Cerebellar nuclear complex (tissue), 1 donor: Measurements from ENCODE around the gene TTLL11.
"Not testable (repeated sequence)": the region's sequence is repeated elsewhere in the genome, so short reads cannot be mapped to it uniquely, and the experiment has no call there.

Experiments used
- DNase-seq, 2 experiments: peaks; one replicate each; lab custom pipeline; 2025; lab: John Stamatoyannopoulos, UW

TTLL11 gene

GRCh38 chr9:122085260-122085659 is 7.8 kb downstream of the TTLL11 start:
- no peak for DNase-seq

DNA sequence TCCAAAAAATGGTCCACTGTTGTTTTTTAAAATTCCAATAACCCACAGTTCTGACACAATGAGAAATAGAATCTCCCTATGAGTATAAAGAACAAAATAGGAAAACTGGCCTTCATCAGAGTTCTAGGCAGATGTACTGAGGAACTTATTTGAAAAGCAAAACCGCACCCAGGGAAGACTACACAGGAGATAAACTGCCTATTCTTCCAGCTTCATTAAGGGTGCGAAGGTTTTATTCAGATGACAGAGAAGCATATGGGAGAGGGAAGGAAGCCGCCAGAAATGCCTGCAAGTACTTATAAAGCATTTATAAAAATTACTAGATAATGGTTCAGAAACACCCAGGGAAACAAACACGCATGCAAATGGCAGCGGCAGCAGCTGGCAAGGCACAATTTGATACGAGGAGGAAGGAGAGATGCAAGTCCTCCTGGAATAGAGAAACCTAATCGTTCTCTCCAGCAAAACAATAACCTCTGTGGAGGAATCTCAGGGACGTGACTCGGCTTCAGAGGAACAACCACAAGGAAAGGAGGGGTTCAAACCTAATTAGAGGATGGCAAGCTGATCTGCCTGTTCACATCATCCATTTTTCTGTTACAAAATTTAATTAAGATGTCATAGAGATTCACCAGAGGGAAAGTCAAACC is 9.0 kb downstream of the TTLL11 start:
- DNase-seq: no peak

DNA sequence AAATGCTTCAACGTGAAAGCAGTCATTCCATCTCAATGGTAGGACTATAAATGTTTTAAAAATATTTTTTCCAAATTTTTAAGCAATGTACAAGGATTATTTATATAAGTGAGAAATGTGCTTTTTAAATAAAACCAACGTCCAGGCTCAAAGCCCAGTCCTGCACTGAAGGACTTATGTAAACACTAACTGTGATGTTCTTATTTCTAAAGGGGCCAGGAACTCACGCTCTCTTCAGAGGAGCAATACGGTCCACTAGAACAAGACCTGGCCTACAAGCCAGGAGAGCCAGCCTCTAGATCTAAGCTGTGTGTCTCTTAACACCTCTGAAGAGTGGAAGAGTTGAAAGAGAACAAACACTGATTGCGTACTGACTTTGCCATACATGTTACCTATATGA is 12.1 kb downstream of the TTLL11 start:
- no peak for DNase-seq

DNA sequence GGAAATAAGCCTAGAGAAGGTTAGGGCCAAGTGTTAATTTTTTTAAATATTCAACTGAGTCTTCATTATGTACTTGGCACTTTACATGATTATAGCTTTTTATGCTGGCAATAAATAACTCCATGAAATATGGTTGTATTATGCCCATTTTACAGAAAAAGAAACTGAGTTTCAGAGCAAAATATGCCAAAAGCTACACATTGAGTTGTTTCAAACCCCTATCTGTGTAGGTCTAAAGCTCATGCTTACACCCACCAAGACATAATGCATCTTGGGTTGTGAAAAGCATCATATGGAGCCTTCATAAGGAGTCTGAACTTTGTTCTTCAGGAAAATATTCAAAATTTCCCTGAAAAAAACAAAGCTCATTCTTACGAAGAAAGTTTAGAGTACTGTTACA is 14.6 kb downstream of the TTLL11 start:
- DNase-seq: no peak

DNA sequence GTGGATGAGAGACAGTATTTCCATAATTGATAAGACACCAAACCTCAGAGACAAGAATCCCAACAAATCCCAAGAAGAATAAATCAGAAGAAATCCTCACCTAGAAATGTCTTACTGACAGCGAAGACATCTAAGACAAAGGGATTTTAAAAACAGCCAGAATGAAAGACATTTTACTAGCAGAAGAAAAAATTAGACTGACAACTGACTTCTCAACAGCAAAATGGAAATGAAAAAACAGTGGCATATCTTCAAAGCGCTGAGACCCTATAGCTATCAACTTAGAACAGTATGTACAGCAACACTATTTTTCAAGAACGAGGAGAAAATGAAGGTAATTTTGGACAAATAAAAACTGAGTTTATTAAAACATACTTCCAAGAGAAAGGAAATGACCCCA is 16.3 kb downstream of the TTLL11 start:
- no peak for DNase-seq

- DNase-seq: no peak
These were observed 17.0 kb downstream of the TTLL11 start for GRCh38 chr9:122076117-122076516.

- no peak for DNase-seq
These were observed 17.7 kb downstream of the TTLL11 start for GRCh38 chr9:122075135-122076030.

- no peak for DNase-seq
These were observed 21.4 kb downstream of the TTLL11 start for GRCh38 chr9:122071715-122072114.

DNA sequence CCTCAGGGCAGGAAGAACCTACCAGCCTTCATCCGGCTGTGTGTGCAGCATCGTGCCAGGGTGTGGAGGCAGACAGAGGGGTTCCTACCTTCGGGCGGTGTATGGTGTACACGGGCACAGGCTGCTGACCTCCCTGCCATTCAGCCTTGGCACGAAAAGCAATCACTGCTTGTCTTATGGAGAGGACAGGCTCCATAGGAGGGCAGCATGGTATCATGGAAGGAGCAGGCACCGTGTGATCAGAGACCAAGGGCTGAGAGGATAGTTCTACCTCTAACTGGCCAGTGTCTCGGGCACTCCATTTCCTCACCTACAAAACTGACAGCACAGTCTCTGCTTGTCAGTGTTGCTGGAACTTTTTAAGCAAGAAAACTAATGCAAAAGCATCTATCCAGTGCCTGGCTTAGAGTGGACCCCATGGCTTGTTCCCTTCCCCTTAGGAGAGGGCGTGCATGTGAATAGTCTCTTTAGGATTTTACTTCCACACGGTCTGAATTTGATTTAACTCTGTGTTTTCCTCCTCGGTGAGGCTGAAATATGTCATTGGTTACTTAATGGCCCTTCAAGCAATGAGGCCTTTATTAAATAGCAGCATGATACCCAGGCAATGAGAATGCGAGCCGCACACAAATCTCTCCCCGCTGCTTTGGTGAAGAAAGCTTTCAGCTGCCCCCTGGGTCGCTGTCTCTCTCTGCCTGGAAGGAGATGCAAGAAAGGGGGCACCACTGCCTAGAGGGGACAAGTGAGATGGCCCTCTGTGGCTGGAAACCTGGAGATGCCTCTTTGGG is 22.2 kb downstream of the TTLL11 start:
- no peak for DNase-seq

DNA sequence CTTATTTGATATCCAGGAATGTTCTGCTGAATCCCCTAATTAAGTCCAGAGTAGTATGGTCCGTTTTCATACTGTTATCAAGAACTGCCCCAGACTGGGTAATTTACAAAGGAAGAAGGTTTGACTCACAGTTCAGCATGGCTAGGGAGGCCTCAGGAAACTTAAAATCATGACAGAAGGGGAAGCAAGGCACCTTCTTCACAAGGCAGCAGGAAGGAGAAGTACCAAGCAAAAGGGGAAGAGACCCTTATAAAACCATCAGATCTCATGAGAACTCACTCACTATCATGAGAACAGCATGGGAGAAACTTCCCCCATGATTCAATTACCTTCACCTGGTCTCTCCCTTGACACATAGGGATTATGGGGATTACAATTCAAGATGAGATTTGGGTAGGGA is 26.4 kb downstream of the TTLL11 start:
- DNase-seq: not testable (repeated sequence)

DNA sequence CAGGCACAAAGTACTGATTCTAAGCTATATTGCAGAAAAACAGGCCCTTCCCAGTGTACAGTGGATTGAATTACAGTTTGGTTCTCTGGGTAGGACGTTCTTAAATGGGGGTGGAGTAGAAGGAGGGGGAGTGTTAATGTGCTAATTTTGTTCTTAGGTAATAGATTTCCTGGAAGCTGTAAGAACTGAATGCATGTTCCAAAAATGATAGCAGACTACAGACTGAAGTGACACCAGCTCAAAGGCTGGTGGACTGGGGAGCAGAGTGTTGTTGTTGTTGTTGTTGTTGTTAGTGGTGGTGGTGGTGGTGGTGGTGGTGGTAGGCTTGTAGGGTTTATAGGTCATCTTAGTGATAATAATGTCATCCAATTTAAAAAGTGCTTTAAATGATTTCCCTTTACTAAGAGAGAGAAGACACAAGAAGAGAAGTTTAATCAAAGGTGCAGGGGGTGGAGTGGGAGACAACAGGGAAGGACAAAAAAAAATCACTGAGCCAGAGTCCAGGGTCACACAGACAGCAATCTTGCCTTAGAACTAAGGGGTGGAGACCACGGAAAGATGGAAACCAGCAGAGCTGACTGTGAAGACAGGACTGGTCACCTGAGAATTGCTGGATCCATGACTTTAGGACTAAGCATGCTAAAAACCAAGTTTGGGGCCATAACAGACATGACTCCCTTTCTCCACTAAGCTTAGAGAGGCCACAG is 27.0 kb downstream of the TTLL11 start:
- no peak for DNase-seq

DNA sequence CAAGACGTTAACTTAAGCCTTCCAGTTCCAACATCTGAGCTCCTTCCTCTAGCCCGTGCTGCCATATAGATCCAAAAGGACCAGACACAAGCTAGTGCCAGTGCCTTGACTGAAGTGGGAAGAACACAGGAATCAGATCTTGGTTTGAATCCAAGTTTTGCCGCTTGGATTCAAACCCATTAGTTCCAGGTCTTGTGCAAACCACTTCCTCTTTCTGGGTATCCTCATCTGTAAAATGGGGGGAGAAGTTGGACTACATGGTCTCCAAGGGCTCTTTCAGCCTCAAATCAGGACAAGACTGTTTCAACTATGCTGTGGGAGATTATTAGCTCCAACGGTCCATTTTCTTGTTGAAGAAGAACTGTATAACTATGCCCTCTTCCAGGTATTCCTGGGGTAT is 32.6 kb downstream of the TTLL11 start:
- DNase-seq: no peak

GRCh38 chr9:122059955-122060324 is 33.2 kb downstream of the TTLL11 start:
- no peak for DNase-seq

- no peak for DNase-seq
These were observed 33.7 kb downstream of the TTLL11 start for GRCh38 chr9:122059214-122059954.

DNA sequence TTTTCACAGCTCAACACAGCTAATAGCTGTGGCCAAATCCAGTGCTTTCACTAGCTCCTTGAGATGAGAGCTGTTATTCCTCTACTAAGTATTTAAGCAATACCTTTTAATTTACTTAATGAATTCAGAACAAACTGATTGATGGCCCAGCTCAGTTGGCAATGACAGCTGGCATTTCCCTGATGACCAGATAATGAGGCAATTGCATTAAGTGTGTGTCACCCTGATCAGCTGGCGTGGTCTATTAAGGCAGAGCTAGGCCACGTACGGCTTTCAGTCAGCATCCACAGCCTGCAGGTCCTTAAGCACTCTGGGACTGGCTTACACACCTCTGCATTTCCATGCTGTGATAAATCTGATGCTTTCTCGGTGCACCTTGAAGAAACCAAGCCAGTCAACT is 34.4 kb downstream of the TTLL11 start:
- no peak for DNase-seq

GRCh38 chr9:122058051-122058450 is 35.1 kb downstream of the TTLL11 start:
- no peak for DNase-seq

DNA sequence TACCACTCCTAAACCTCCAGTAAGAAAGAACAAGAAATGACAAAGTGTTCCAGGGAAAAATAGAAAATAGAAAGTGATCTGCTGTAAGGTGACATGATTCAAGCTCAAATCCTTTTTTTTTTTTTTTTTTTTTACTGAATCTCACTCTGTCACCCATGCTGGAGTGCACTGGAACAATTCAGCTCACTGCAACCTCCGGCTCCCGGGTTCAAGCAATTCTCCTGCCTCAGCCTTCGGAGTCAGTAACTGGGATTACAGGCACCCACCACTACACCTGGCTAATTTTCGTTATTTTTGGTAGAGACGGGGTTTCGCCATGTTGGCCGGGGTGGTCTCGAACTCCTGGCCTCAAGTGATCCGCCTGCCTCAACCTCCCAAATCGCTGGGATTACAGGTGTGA is 35.9 kb downstream of the TTLL11 start:
- DNase-seq: no peak

DNA sequence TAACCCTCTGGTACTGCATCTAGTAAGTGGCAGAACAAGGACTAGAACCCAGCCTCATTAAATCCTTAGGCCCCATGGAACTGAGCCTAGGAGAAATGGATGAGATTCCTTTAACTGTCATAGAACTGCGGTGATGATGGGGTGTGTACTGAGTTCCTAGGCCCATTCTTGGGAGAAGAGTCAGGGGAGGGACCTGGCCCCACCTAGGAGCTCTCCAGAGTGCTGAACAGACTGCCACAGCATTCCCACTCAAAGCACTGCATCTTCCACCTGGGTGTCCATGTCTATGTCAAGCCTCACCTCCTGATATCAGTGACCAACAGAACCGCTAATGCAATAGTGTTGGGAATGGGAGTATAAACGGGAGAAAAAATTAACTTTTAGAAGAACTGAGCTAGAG is 36.6 kb downstream of the TTLL11 start:
- DNase-seq: no peak

DNA sequence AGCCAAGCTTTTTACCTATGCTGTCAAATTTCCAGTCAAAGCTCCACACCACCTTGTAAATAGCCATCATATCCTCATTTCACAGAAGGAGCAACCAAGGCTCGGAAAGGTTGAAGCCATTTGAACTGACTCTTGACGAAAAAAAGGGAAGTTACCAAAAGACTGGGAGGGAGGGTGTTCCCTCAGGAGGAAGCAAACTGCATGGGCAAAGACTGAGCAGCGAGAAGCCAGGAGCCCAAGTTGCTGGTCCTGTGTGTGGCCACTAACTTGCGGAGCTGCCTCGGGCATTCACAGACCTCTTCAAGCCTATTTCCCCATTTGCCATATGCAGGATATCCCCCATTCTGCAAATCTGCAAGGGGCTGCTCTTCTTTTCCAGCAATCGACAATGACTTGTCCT is 37.4 kb downstream of the TTLL11 start:
- DNase-seq: no peak

DNA sequence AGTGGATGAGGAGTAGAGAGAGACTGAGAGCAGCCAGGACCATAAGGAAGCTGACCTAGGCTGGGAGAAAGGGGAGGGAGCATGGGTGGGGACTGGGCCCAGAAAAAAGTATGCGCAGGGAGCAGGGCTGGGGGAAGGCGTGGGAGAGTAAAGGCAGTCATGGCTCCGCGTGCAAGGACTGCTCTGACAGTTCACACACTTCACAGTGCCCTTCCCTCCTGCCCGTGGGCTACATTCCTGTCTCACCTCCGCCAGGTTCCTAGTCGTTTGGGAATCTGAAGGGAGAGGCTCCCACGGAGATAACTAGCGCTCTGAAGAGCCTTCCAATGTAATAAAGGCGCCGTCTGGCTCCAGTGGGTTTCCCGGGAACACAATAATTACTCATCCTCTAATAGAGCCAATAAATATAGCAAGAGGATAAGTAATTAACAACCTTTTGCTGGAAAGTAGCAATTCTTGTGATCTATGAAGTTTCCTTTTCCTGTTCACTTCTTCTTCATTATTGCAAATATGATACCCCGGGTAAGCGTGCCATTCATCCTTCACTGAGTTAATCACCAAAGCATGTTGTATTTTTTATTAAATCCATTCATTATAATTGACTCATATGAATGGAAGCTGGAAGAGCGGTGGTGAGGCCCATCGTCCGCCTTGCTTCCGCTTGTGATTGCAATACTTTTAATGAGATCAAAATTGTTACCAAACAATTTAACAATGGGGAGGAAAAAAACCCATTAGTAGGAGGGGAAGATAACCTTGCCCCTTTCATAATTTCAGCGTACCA is 39.3 kb downstream of the TTLL11 start:
- no peak for DNase-seq

DNA sequence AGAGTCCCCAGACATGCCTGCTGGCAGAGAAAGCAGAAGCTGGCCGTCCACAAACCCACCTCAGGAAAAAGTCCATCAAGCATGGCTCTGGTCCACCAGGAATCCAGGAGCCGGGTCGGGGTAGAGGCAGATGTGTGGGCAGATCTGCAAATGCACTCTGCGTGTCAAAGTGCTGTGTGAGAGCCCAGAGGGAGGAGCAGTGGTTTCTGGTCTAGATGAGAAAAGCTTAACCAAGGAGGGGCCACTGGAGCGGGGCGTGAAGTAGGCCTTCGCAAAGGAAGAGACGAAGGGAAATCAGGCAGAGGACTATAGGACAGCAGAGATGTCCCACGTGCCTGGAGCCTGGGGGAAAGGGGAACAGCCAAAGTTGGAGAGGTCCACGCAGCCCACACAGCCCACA is 40.0 kb downstream of the TTLL11 start:
- DNase-seq: no peak
